Measurements from ENCODE around the gene SEMA4C.

DNA sequence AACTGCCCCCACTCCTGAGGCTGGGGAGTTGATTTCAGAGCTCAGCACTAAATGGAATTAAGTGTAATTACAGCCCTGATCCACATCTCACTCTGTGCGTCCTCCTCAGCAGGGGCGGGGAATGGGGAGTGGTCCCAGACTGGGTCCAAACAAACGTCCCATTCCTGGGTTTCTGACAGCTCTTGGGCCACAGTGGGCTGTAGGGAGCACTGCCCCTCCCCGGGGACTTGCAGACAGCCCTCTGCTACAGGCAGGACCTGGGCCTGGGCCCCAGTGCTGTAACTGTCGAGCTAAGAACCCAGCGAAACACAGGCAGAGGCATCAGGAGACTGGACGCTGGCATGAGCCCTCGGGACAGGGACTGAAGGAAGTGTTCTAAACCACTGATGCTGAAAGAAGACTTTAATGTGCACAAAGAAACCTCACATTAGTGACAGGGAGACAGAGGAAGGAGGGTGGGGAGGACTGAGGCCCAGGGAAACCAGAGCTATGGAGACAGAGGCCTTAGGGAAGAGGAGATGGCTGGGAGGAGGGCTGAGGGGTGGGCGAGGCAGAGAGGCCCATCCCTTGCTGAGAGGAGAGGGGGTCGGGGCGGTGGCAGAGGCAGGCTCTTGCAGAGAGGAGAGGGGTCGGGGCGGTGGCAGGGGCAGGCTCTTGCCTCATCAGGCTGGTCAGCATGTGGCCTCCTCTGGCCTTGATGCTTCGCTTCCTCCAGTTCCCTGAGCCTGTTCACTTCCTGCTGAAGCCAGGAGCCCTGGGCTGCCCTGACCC lies 5.8 kb upstream of the SEMA4C start:
- TF ChIP-seq, protein P1, sequence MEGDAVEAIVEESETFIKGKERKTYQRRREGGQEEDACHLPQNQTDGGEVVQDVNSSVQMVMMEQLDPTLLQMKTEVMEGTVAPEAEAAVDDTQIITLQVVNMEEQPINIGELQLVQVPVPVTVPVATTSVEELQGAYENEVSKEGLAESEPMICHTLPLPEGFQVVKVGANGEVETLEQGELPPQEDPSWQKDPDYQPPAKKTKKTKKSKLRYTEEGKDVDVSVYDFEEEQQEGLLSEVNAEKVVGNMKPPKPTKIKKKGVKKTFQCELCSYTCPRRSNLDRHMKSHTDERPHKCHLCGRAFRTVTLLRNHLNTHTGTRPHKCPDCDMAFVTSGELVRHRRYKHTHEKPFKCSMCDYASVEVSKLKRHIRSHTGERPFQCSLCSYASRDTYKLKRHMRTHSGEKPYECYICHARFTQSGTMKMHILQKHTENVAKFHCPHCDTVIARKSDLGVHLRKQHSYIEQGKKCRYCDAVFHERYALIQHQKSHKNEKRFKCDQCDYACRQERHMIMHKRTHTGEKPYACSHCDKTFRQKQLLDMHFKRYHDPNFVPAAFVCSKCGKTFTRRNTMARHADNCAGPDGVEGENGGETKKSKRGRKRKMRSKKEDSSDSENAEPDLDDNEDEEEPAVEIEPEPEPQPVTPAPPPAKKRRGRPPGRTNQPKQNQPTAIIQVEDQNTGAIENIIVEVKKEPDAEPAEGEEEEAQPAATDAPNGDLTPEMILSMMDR (conservative IDR thresholded peaks at IDR 0.05): no peak
- no peak for TF ChIP-seq ZFX (IDR thresholded peaks at IDR 0.05)

Data from C4-2B (cell line).